CD4-positive, alpha-beta T cell (primary cell): ENCODE results near the gene SMAD3. TPM values are rescaled to one million over a fixed set of nuclear protein-coding genes. Genes with fewer than 3 reads are reported as not detected.
A peak's percentile ranks its signal among the peaks of the same experiment; 100 is the strongest.

Source experiments
- ATAC-seq: fragments of 200-7000 bp; cut with Tn5 transposase; one replicate; pipeline ENCODE4 v1.10.0; 2022; ENCODE audit warnings: mild to moderate bottlenecking; ENCODE audit not compliant: poor library complexity
- CTCF ChIA-PET: fragments of 350-600 bp; sonication (Branson Sonifier 250); formaldehyde crosslinking; loops from one replicate; lab custom pipeline; 2021; ENCODE audit warnings: antibody characterized with exemption, inconsistent platforms; lab: Charles Lee
- POLR2A ChIA-PET: fragments of 350-600 bp; sonication (Branson Sonifier 250); formaldehyde crosslinking; loops from one replicate; lab custom pipeline; 2021; ENCODE audit warnings: antibody characterized with exemption, inconsistent platforms; lab: Charles Lee
- DNase-seq, 14 experiments: peaks; one replicate each; pipeline ENCODE4 v3.0.0-alpha.2; 2013 to 2020; ENCODE audit warnings: mixed read lengths in 2 of 14
- H3K27ac ChIP-seq, 2 donors: one replicate each; pipeline versions ENCODE4 v1.5.1 to v1.7.0; 2013; ENCODE audit warnings: low read length in 2 of 2, low read depth in 1 of 2, mild to moderate bottlenecking in 1 of 2
- H3K27me3 ChIP-seq, 2 experiments: 1 replicate in 1 of 2; 2 replicates in 1 of 2; pipeline versions ENCODE4 v1.6.1 to v1.7.0; 2013; ENCODE audit warnings: low read length in 2 of 2, control low read depth in 1 of 2, mild to moderate bottlenecking in 1 of 2, moderate library complexity in 1 of 2; ENCODE audit not compliant: insufficient read depth in 2 of 2, control insufficient read depth in 1 of 2
- H3K36me3 ChIP-seq: one replicate; pipeline ENCODE4 v1.6.1; 2013; ENCODE audit warnings: low read length, control low read depth; ENCODE audit not compliant: insufficient read depth
- H3K4me1 ChIP-seq: one replicate; pipeline ENCODE4 v1.6.1; 2013; ENCODE audit warnings: low read length, control low read depth; ENCODE audit not compliant: insufficient read depth
- H3K4me3 ChIP-seq: one replicate; pipeline ENCODE4 v1.5.1; 2013; ENCODE audit warnings: mild to moderate bottlenecking, low read length, moderate library complexity
- H3K9me3 ChIP-seq, 2 experiments: 1 replicate in 1 of 2; 2 replicates in 1 of 2; pipeline versions ENCODE4 v1.6.1 to v1.7.0; 2013; ENCODE audit warnings: low read length in 2 of 2, mild to moderate bottlenecking in 2 of 2, control low read depth in 1 of 2, moderate library complexity in 1 of 2; ENCODE audit not compliant: control insufficient read depth in 1 of 2, insufficient read depth in 1 of 2
- H3K27ac Mint-ChIP-seq: one replicate; pipeline ENCODE4 v1.8.0; 2020; ENCODE audit warnings: mixed read lengths
- H3K27me3 Mint-ChIP-seq: one replicate; pipeline ENCODE4 v1.8.0; 2021; ENCODE audit warnings: mixed read lengths
- H3K36me3 Mint-ChIP-seq: one replicate; pipeline ENCODE4 v1.8.0; 2021; ENCODE audit warnings: low read depth, mixed read lengths
- H3K4me1 Mint-ChIP-seq: one replicate; pipeline ENCODE4 v1.8.0; 2021; ENCODE audit warnings: low read depth, mixed read lengths
- H3K4me3 Mint-ChIP-seq: one replicate; pipeline ENCODE4 v1.8.0; 2020; ENCODE audit warnings: mild to moderate bottlenecking, mixed read lengths
- H3K9me3 Mint-ChIP-seq: one replicate; pipeline ENCODE4 v1.8.0; 2020; ENCODE audit warnings: mixed read lengths
- intact Hi-C, 2 experiments: fragments of 100-400 bp; cut with DNase I in 1 of 2; cut with micrococcal nuclease in 1 of 2; formaldehyde crosslinking; loops; one replicate each; pipeline versions ENCODE4 v1.15.1 to v1.9.0; 2023 to 2025; cut with DNase I, micrococcal nuclease
- total RNA-seq, 174 experiments: library from RNA in 2 of 174; stranded (reverse) in 2 of 174; gene quantifications; one replicate each; pipeline ENCODE4 v1.2.3 and lab custom pipeline; 2021 to 2026
- TF ChIP-seq, protein P1 (sequence below): fragments of 200-600 bp; IDR thresholded peaks from one replicate; pipeline ENCODE4 v1.8.0; 2022; ENCODE audit warnings: antibody characterized with exemption, mild to moderate bottlenecking

The SMAD3 gene
- total RNA-seq, 2 experiments from 2014 or later, result 30.0 to 31.0 TPM

DNA sequence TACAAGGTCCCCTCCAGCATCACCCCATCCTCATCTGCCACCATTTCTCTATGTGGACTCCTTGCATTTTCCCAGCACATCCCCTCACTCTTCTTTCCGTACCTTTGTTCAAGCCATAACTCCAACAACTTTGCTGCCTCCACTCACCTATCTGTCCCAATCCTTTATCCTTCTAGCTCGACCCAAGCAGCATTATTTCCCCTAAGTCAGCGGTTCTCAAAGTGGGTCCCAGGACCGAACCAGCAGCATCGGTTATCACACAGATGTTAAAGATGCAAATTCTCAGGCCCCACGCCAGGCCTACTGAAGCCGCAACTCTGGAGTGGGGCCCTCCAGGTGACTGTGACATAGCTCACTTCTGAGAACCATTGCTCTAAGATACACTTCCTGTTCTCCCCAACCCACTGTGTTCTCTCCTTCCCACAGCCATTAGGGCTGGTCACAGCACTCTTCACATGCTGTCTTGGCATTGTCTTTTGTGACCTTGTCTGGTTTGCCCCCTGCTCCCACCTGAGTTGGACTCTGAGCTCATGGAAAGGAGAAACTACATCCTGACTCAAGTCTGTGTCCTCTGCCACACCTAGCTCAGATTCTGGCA, 132.9 kb downstream of the SMAD3 start:
- no peak overlapping the region for H3K4me3 Mint-ChIP-seq
- DNase-seq, result peak in 2 of 14 experiments; percentile 12 to 18
- H3K9me3 Mint-ChIP-seq, result no peaks in the 10 kb centered on the region
- peak overlapping the region; percentile 54 for H3K27ac Mint-ChIP-seq
- H3K9me3 ChIP-seq, result no peaks in the 10 kb centered on the region
- H3K4me1 ChIP-seq, result peaks cover 7% of the 10 kb centered on the region
- H3K27me3 ChIP-seq, result no peaks in the 10 kb centered on the region
- H3K4me3 ChIP-seq, result no peak overlapping the region
- H3K4me1 Mint-ChIP-seq, result peaks cover 9% of the 10 kb centered on the region
- peaks cover 67% of the 10 kb centered on the region for H3K36me3 Mint-ChIP-seq
- intact Hi-C loops, result no loop called here
- H3K27me3 Mint-ChIP-seq, result no peaks in the 10 kb centered on the region
- H3K27ac ChIP-seq, result no peak overlapping the region
- TF ChIP-seq, protein P1, sequence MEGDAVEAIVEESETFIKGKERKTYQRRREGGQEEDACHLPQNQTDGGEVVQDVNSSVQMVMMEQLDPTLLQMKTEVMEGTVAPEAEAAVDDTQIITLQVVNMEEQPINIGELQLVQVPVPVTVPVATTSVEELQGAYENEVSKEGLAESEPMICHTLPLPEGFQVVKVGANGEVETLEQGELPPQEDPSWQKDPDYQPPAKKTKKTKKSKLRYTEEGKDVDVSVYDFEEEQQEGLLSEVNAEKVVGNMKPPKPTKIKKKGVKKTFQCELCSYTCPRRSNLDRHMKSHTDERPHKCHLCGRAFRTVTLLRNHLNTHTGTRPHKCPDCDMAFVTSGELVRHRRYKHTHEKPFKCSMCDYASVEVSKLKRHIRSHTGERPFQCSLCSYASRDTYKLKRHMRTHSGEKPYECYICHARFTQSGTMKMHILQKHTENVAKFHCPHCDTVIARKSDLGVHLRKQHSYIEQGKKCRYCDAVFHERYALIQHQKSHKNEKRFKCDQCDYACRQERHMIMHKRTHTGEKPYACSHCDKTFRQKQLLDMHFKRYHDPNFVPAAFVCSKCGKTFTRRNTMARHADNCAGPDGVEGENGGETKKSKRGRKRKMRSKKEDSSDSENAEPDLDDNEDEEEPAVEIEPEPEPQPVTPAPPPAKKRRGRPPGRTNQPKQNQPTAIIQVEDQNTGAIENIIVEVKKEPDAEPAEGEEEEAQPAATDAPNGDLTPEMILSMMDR, result no peak
- ATAC-seq, result peak; percentile 34
- POLR2A ChIA-PET, result no interaction called here
- CTCF ChIA-PET, result no interaction called here
- H3K36me3 ChIP-seq, result peaks cover 14% of the 10 kb centered on the region

- no peak overlapping the region for H3K27ac Mint-ChIP-seq
- ChIA-PET POLR2A (no interaction called here), CTCF (no interaction called here)
- Histone ChIP-seq H3K27me3 (no peaks in the 10 kb centered on the region), H3K36me3 (peaks cover 15% of the 10 kb centered on the region), H3K4me1 (peaks cover 7% of the 10 kb centered on the region), H3K9me3 (no peaks in the 10 kb centered on the region), H3K27ac (no peak overlapping the region), H3K4me3 (no peak overlapping the region)
- H3K36me3 Mint-ChIP-seq, result peaks cover 68% of the 10 kb centered on the region
- ATAC-seq, result no peak
- H3K9me3 Mint-ChIP-seq, result no peaks in the 10 kb centered on the region
- DNase-seq, result no peak
- peaks cover 9% of the 10 kb centered on the region for H3K4me1 Mint-ChIP-seq
- intact Hi-C loops, result no loop called here
- H3K4me3 Mint-ChIP-seq, result no peak overlapping the region
- no peaks in the 10 kb centered on the region for H3K27me3 Mint-ChIP-seq
- TF ChIP-seq, protein P1, result no peak
Observed at GRCh38 chr15:67199391-67199790, 134.0 kb downstream of the SMAD3 start.

GRCh38 chr15:67199881-67200763, 134.7 kb downstream of the SMAD3 start:
- POLR2A ChIA-PET, result no interaction called here
- Mint-ChIP-seq H3K27me3 (no peaks in the 10 kb centered on the region), H3K27ac (no peak overlapping the region), H3K4me3 (no peak overlapping the region), H3K9me3 (no peaks in the 10 kb centered on the region), H3K36me3 (peaks cover 69% of the 10 kb centered on the region), H3K4me1 (peaks cover 9% of the 10 kb centered on the region)
- CTCF ChIA-PET, result interaction anchor here (0.8 kb wide), 1 partner anchor 99 kb away, joined by 3 read pairs; no protein-coding TSS in a partner anchor
- H3K27ac ChIP-seq, result no peak overlapping the region
- peaks cover 16% of the 10 kb centered on the region for H3K36me3 ChIP-seq
- peaks cover 7% of the 10 kb centered on the region for H3K4me1 ChIP-seq
- no peaks in the 10 kb centered on the region for H3K27me3 ChIP-seq
- DNase-seq (no peak), ATAC-seq (no peak)
- TF ChIP-seq, protein P1, result no peak
- intact Hi-C loops, result loop anchor here in 1 of 2 experiments (5.0 kb wide), 1 partner anchor 1122 kb away; no protein-coding TSS in a partner anchor
- H3K4me3 ChIP-seq, result no peak overlapping the region
- no peaks in the 10 kb centered on the region for H3K9me3 ChIP-seq
